ENCODE results near the gene KIF7. TPM values are rescaled to one million over a fixed set of nuclear protein-coding genes. Genes with fewer than 3 reads are reported as not detected.
"Not testable (repeated sequence)": the region's sequence is repeated elsewhere in the genome, so short reads cannot be mapped to it uniquely, and the experiment has no call there.

The KIF7 gene
- polyA plus RNA-seq, 3 donors: not detected

- H4K20me1 ChIP-seq (ENCODE audit: insufficient read depth, low read length): no peaks in the 10 kb centered on the region
- H3K9me3 Mint-ChIP-seq: peaks cover 0 to 2% (median 0%) of the 10 kb centered on the region in 7 donors
- H2AFZ ChIP-seq (ENCODE audit: insufficient read depth, low read depth, low read length, poor library complexity, severe bottlenecking): peak within 1 kb of the TSS; percentile 100
- no peaks in the 10 kb centered on the region for H3K36me3 ChIP-seq (replicated peaks in 1 of 2; ENCODE audit: control insufficient read depth in 1 of 2, insufficient read depth in 2 of 2, low read length in 2 of 2)
- H3K9me3 ChIP-seq (replicated peaks in 1 of 2; ENCODE audit: control insufficient read depth in 1 of 2, insufficient read depth in 1 of 2, low read length in 2 of 2): no peaks in the 10 kb centered on the region
- peaks cover 0 to under 1% of the 10 kb centered on the region in 2 donors for H3K36me3 Mint-ChIP-seq
- intact Hi-C loops (cut with micrococcal nuclease): no loop called here
- peak within 1 kb of the TSS in 1 of 2 donors; percentile 67 for H3K27ac ChIP-seq (ENCODE audit: low read depth in 1 of 2, low read length in 2 of 2)
- peak within 1 kb of the TSS in 5 of 7 donors; percentile 46 to 85 (median 65) for H3K27ac Mint-ChIP-seq
- peaks cover 14% of the 10 kb centered on the region for H3K4me1 Mint-ChIP-seq
- no peaks in the 10 kb centered on the region for H3K79me2 ChIP-seq (ENCODE audit: insufficient read depth, low read length)
- H3K27me3 Mint-ChIP-seq (ENCODE audit: low read depth in 3 of 3): peaks cover 0 to 6% (median 6%) of the 10 kb centered on the region in 3 donors
- H3K4me1 ChIP-seq (ENCODE audit: control insufficient read depth in 1 of 2, insufficient read depth in 2 of 2, low read length in 2 of 2): peaks cover 11 to 14% of the 10 kb centered on the region in 2 donors
- peak within 1 kb of the TSS; percentile 100 for H3K4me2 ChIP-seq (replicated peaks; ENCODE audit: extremely low read depth, low read length, poor library complexity, severe bottlenecking)
- H3K9ac ChIP-seq (ENCODE audit: insufficient read depth, low read length, poor library complexity, severe bottlenecking): peak within 1 kb of the TSS; percentile 68
- peak; percentile 42 to 64 (median 50) for DNase-seq
- H3K4me3 ChIP-seq (replicated peaks in 1 of 3; ENCODE audit: low read depth in 2 of 3, low read length in 3 of 3): peak within 1 kb of the TSS; percentile 85 to 99 (median 87)
- WGBS (ENCODE audit: insufficient coverage): 0% methylated on average over 48 of the region's 60 CpGs
- TF ChIP-seq, protein P1, sequence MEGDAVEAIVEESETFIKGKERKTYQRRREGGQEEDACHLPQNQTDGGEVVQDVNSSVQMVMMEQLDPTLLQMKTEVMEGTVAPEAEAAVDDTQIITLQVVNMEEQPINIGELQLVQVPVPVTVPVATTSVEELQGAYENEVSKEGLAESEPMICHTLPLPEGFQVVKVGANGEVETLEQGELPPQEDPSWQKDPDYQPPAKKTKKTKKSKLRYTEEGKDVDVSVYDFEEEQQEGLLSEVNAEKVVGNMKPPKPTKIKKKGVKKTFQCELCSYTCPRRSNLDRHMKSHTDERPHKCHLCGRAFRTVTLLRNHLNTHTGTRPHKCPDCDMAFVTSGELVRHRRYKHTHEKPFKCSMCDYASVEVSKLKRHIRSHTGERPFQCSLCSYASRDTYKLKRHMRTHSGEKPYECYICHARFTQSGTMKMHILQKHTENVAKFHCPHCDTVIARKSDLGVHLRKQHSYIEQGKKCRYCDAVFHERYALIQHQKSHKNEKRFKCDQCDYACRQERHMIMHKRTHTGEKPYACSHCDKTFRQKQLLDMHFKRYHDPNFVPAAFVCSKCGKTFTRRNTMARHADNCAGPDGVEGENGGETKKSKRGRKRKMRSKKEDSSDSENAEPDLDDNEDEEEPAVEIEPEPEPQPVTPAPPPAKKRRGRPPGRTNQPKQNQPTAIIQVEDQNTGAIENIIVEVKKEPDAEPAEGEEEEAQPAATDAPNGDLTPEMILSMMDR (IDR thresholded peaks at IDR 0.05): no peak
- H3K4me3 Mint-ChIP-seq: peak within 1 kb of the TSS; percentile 90 to 94
- no peaks in the 10 kb centered on the region for H3K27me3 ChIP-seq (ENCODE audit: control insufficient read depth in 2 of 2, insufficient read depth in 2 of 2, low read length in 2 of 2)
Measured at GRCh38 chr15:89690276-89691218, 35.3 kb upstream of the KIF7 start, which contains the start of the genes PEX11A and WDR93. TSS of gene PEX11A (minus strand) at chr15:89690754. CDS start at chr15:89690632, 122 bp downstream. TSS of gene WDR93 (plus strand) at chr15:89690811. CDS start at chr15:89701747, 10,936 bp downstream.

DNA sequence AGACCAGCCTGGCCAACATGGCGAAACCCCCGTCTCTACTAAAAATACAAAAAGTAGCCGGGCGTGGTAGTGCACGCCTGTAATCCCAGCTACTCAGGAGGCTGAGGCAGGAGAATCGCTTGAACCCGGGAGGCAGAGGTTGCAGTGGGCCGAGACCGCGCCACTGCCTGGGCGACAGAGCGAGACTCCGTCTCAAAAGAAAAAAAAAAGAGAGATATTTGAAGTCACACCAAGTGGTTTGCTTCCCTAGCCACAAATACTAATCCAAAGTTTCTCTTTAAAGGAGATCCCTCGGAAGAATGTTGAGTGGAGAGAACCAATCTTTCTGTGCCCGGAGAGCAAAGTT lies 34.6 kb upstream of the KIF7 start:
- H2AFZ ChIP-seq (ENCODE audit: insufficient read depth, low read depth, low read length, poor library complexity, severe bottlenecking): peak overlapping the region; percentile 100

More for the DNA sequence above, 34.6 kb upstream of the KIF7 start:
- intact Hi-C loops (cut with micrococcal nuclease); H3K9me3 Mint-ChIP-seq; H3K36me3 Mint-ChIP-seq; H3K27me3 ChIP-seq (ENCODE audit: control insufficient read depth in 2 of 2, insufficient read depth in 2 of 2, low read length in 2 of 2); H3K27me3 Mint-ChIP-seq (ENCODE audit: low read depth in 3 of 3); DNase-seq; H3K9me3 ChIP-seq (replicated peaks in 1 of 2; ENCODE audit: control insufficient read depth in 1 of 2, insufficient read depth in 1 of 2, low read length in 2 of 2); H3K36me3 ChIP-seq (replicated peaks in 1 of 2; ENCODE audit: control insufficient read depth in 1 of 2, insufficient read depth in 2 of 2, low read length in 2 of 2); H4K20me1 ChIP-seq (ENCODE audit: insufficient read depth, low read length); H3K79me2 ChIP-seq (ENCODE audit: insufficient read depth, low read length): not testable (repeated sequence)
- H3K4me1 Mint-ChIP-seq: peaks cover 14% of the 10 kb centered on the region
- peak overlapping the region; percentile 90 to 94 for H3K4me3 Mint-ChIP-seq
- Histone ChIP-seq H3K9ac (ENCODE audit: insufficient read depth, low read length, poor library complexity, severe bottlenecking) (peak overlapping the region; percentile 68), H3K4me1 (ENCODE audit: control insufficient read depth in 1 of 2, insufficient read depth in 2 of 2, low read length in 2 of 2) (peaks cover 11 to 14% of the 10 kb centered on the region in 2 donors), H3K4me3 (replicated peaks in 1 of 3; ENCODE audit: low read depth in 2 of 3, low read length in 3 of 3) (peak overlapping the region; percentile 85 to 99 (median 87)), H3K27ac (ENCODE audit: low read depth in 1 of 2, low read length in 2 of 2) (peak overlapping the region in 1 of 2 donors; percentile 67), H3K4me2 (replicated peaks; ENCODE audit: extremely low read depth, low read length, poor library complexity, severe bottlenecking) (peak overlapping the region; percentile 100)
- WGBS (ENCODE audit: insufficient coverage): 69% methylated on average over 9 of the region's 15 CpGs
- peak overlapping the region in 3 of 7 donors; percentile 21 to 55 (median 54) for H3K27ac Mint-ChIP-seq
